ENCODE measurements around the gene GAST. TPM values are rescaled to one million over a fixed set of nuclear protein-coding genes. Genes with fewer than 3 reads are reported as not detected.

Gene GAST
- total and polyA plus RNA-seq, 10 of the 15 experiments (the other 5 are each of a cell fraction or from before 2014, with no cell fraction given), result not detected

DNA sequence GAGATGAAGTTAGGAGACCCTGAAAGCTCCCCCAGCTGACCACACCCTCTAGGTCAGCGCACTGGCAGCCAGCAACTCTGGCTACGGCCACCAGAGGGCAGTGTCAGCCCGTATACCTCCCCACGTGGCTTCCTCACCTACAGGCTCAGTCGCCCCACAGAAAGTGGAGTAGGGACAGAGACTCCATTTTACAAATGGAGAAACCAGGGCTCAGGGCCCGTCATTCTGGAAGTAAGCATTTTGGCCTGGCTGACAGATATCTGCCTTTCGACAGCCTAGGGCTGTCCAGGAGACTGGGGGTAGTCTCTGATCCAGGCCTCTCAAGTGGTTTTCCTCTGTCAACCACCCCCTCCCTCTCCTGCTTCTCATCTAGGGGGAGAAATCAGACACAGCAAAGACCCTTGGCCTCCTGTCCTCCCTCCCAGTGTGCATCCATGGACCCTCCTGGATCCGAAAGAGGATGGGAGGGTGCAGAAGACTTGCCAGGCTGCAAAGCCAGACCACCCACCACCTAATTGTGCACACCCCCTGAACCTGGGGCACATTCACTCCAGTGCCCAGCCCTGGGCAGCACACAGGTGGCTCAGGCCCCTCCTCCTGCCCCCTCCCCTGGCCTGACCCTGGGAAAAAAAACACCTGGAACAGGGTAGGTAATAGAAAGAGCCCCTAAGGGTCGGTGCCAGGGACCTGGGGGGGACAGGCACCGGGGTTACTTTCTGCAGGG lies 26.1 kb downstream of the GAST start (continued):
- TF ChIP-seq NBN (IDR thresholded peaks at IDR 0.05), result no peak
- TF ChIP-seq, protein P1, sequence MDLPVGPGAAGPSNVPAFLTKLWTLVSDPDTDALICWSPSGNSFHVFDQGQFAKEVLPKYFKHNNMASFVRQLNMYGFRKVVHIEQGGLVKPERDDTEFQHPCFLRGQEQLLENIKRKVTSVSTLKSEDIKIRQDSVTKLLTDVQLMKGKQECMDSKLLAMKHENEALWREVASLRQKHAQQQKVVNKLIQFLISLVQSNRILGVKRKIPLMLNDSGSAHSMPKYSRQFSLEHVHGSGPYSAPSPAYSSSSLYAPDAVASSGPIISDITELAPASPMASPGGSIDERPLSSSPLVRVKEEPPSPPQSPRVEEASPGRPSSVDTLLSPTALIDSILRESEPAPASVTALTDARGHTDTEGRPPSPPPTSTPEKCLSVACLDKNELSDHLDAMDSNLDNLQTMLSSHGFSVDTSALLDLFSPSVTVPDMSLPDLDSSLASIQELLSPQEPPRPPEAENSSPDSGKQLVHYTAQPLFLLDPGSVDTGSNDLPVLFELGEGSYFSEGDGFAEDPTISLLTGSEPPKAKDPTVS (IDR thresholded peaks at IDR 0.05; ENCODE audit: low read depth, low read length), result no peak
- no peak for TF ChIP-seq STAT1 (conservative IDR thresholded peaks at IDR 0.05)
- TF ChIP-seq BCL11A (IDR thresholded peaks at IDR 0.05; ENCODE audit: low read depth, low read length), result no peak
- TF ChIP-seq MTA3 (IDR thresholded peaks at IDR 0.05; ENCODE audit: borderline replicate concordance, low read length), result no peak
- TF ChIP-seq, protein P2, sequence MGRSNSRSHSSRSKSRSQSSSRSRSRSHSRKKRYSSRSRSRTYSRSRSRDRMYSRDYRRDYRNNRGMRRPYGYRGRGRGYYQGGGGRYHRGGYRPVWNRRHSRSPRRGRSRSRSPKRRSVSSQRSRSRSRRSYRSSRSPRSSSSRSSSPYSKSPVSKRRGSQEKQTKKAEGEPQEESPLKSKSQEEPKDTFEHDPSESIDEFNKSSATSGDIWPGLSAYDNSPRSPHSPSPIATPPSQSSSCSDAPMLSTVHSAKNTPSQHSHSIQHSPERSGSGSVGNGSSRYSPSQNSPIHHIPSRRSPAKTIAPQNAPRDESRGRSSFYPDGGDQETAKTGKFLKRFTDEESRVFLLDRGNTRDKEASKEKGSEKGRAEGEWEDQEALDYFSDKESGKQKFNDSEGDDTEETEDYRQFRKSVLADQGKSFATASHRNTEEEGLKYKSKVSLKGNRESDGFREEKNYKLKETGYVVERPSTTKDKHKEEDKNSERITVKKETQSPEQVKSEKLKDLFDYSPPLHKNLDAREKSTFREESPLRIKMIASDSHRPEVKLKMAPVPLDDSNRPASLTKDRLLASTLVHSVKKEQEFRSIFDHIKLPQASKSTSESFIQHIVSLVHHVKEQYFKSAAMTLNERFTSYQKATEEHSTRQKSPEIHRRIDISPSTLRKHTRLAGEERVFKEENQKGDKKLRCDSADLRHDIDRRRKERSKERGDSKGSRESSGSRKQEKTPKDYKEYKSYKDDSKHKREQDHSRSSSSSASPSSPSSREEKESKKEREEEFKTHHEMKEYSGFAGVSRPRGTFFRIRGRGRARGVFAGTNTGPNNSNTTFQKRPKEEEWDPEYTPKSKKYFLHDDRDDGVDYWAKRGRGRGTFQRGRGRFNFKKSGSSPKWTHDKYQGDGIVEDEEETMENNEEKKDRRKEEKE (IDR thresholded peaks at IDR 0.05), result no peak
- TF ChIP-seq RUNX3 (IDR thresholded peaks at IDR 0.05; ENCODE audit: low read length), result peak; percentile 38
- 0 out of 2 replicates have a peak, but pooled peaks have one; percentile 40 for TF ChIP-seq ESRRA (IDR thresholded peaks at IDR 0.05; ENCODE audit: low read length)
- TF ChIP-seq NR2F1 (conservative IDR thresholded peaks at IDR 0.05), result no peak
- TF ChIP-seq SPI1 (IDR thresholded peaks at IDR 0.05; ENCODE audit: borderline replicate concordance, insufficient read depth, low read depth, low read length), result peak; percentile 5; the same call in 1 of the 2 replicates
- TF ChIP-seq TARDBP (IDR thresholded peaks at IDR 0.05; ENCODE audit: borderline replicate concordance), result 0 out of 2 replicates have a peak, but pooled peaks have one; percentile 29
- no peak for TF ChIP-seq MYB (IDR thresholded peaks at IDR 0.05; ENCODE audit: borderline replicate concordance, low read depth, low read length)
- TF ChIP-seq SMARCA5 (IDR thresholded peaks at IDR 0.05), result peak; percentile 38
- TF ChIP-seq, protein P3, sequence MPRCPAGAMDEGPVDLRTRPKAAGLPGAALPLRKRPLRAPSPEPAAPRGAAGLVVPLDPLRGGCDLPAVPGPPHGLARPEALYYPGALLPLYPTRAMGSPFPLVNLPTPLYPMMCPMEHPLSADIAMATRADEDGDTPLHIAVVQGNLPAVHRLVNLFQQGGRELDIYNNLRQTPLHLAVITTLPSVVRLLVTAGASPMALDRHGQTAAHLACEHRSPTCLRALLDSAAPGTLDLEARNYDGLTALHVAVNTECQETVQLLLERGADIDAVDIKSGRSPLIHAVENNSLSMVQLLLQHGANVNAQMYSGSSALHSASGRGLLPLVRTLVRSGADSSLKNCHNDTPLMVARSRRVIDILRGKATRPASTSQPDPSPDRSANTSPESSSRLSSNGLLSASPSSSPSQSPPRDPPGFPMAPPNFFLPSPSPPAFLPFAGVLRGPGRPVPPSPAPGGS (IDR thresholded peaks at IDR 0.05; ENCODE audit: borderline replicate concordance, insufficient read depth, low read depth, low read length, poor library complexity, severe bottlenecking), result no peak
- 0 out of 2 replicates have a peak, but pooled peaks have one; percentile 19 for TF ChIP-seq HCFC1 (IDR thresholded peaks at IDR 0.05; ENCODE audit: low read length)
- TF ChIP-seq SP1 (IDR thresholded peaks at IDR 0.05; ENCODE audit: low read depth, low read length), result peak; percentile 35
- TF ChIP-seq, protein P4, sequence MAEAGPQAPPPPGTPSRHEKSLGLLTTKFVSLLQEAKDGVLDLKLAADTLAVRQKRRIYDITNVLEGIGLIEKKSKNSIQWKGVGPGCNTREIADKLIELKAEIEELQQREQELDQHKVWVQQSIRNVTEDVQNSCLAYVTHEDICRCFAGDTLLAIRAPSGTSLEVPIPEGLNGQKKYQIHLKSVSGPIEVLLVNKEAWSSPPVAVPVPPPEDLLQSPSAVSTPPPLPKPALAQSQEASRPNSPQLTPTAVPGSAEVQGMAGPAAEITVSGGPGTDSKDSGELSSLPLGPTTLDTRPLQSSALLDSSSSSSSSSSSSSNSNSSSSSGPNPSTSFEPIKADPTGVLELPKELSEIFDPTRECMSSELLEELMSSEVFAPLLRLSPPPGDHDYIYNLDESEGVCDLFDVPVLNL (IDR thresholded peaks at IDR 0.05; ENCODE audit: low read depth, low read length), result no peak
- TF ChIP-seq, protein P5, sequence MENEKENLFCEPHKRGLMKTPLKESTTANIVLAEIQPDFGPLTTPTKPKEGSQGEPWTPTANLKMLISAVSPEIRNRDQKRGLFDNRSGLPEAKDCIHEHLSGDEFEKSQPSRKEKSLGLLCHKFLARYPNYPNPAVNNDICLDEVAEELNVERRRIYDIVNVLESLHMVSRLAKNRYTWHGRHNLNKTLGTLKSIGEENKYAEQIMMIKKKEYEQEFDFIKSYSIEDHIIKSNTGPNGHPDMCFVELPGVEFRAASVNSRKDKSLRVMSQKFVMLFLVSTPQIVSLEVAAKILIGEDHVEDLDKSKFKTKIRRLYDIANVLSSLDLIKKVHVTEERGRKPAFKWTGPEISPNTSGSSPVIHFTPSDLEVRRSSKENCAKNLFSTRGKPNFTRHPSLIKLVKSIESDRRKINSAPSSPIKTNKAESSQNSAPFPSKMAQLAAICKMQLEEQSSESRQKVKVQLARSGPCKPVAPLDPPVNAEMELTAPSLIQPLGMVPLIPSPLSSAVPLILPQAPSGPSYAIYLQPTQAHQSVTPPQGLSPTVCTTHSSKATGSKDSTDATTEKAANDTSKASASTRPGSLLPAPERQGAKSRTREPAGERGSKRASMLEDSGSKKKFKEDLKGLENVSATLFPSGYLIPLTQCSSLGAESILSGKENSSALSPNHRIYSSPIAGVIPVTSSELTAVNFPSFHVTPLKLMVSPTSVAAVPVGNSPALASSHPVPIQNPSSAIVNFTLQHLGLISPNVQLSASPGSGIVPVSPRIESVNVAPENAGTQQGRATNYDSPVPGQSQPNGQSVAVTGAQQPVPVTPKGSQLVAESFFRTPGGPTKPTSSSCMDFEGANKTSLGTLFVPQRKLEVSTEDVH (IDR thresholded peaks at IDR 0.05; ENCODE audit: low read depth, partially characterized antibody), result no peak
- TF ChIP-seq, protein P6, sequence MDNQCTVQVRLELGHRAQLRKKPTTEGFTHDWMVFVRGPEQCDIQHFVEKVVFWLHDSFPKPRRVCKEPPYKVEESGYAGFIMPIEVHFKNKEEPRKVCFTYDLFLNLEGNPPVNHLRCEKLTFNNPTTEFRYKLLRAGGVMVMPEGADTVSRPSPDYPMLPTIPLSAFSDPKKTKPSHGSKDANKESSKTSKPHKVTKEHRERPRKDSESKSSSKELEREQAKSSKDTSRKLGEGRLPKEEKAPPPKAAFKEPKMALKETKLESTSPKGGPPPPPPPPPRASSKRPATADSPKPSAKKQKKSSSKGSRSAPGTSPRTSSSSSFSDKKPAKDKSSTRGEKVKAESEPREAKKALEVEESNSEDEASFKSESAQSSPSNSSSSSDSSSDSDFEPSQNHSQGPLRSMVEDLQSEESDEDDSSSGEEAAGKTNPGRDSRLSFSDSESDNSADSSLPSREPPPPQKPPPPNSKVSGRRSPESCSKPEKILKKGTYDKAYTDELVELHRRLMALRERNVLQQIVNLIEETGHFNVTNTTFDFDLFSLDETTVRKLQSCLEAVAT (IDR thresholded peaks at IDR 0.05), result 0 out of 2 replicates have a peak, but pooled peaks have one; percentile 25

Measured in GM12878 (cell line).